Panc1 (cell line): ENCODE data around the gene SH3BGR. TPM values are rescaled to one million over a fixed set of nuclear protein-coding genes. Genes with fewer than 3 reads are reported as not detected.

Source experiments
- ATAC-seq: fragments of 200-7000 bp; cut with Tn5 transposase; 2 replicates; pipeline ENCODE4 v1.9.1; 2020; ENCODE audit warnings: mild to moderate bottlenecking, moderate library complexity
- BruUV-seq: library from RNA; stranded (reverse); fragments of 400-500 nt; replicated peaks from 2 replicates; lab custom pipeline; 2021; lab: Mats Ljungman, UMichigan
- CTCF ChIA-PET: fragments of 300-600 bp; sonication (Branson Sonifier 250); formaldehyde crosslinking; loops from one replicate; lab custom pipeline; 2022; ENCODE audit warnings: antibody characterized with exemption; lab: Charles Lee
- POLR2A ChIA-PET: fragments of 300-600 bp; sonication (Branson Sonifier 250); formaldehyde crosslinking; loops from one replicate; lab custom pipeline; 2022; ENCODE audit warnings: antibody characterized with exemption; lab: Charles Lee
- DNase-seq: peaks from one replicate; pipeline ENCODE4 v3.0.0-alpha.2; 2010; ENCODE audit warnings: low read depth, low spot score
- H3K27ac ChIP-seq: 2 replicates; pipeline ENCODE4 v1.5.1; 2011; ENCODE audit warnings: mild to moderate bottlenecking, low read length, inconsistent platforms
- H3K27me3 ChIP-seq: fragments of 200-500 bp; sonication (Bioruptor generic); 2 replicates; pipeline ENCODE4 v1.6.0; 2014; ENCODE audit warnings: low read length, inconsistent platforms; ENCODE audit not compliant: control insufficient read depth, insufficient read depth
- H3K36me3 ChIP-seq: fragments of 200-500 bp; sonication (Bioruptor generic); 2 replicates; pipeline ENCODE4 v1.5.1; 2014; ENCODE audit warnings: inconsistent platforms, mild to moderate bottlenecking, low read length, moderate library complexity; ENCODE audit not compliant: control insufficient read depth, insufficient read depth
- H3K4me1 ChIP-seq: 2 replicates; pipeline ENCODE4 v1.5.1; 2011; ENCODE audit warnings: inconsistent platforms, mild to moderate bottlenecking, low read length, moderate library complexity; ENCODE audit not compliant: control insufficient read depth, insufficient read depth
- H3K4me3 ChIP-seq, 2 experiments: 2 replicates each; pipeline ENCODE4 v1.5.1; 2011 to 2012; ENCODE audit warnings: low read depth in 2 of 2, low read length in 2 of 2, mild to moderate bottlenecking in 2 of 2, inconsistent platforms in 1 of 2, moderate library complexity in 1 of 2
- H3K9me3 ChIP-seq: fragments of 200-500 bp; sonication (Bioruptor generic); 2 replicates; pipeline ENCODE4 v1.5.1; 2014; ENCODE audit warnings: low read depth, mild to moderate bottlenecking, inconsistent platforms, low read length, moderate library complexity; ENCODE audit not compliant: control insufficient read depth, insufficient read depth
- POLR2AphosphoS5 ChIP-seq: IDR thresholded peaks from 2 replicates; pipeline ENCODE4 v1.6.1; 2012; ENCODE audit warnings: mild to moderate bottlenecking, low read depth, low read length, moderate library complexity
- SIN3A ChIP-seq: IDR thresholded peaks from 2 replicates; pipeline ENCODE4 v1.6.1; 2012; ENCODE audit warnings: low read depth, mild to moderate bottlenecking, low read length, moderate library complexity, borderline replicate concordance; ENCODE audit not compliant: insufficient read depth
- TCF7L2 ChIP-seq: IDR thresholded peaks from 2 replicates; pipeline ENCODE4 v1.6.1; 2011; ENCODE audit warnings: mild to moderate bottlenecking, low read depth, low read length, inconsistent platforms
- in situ Hi-C: cut with HindIII; loops from 2 replicates; pipeline ENCODE4 v1.10.0; 2016; ENCODE audit warnings: low sequenced_read_pairs, low pct_unique_long_range_greater_than_20kb
- intact Hi-C: fragments of 100-400 bp; cut with micrococcal nuclease; formaldehyde crosslinking; loops from one replicate; pipeline ENCODE4 v1.10.0; 2022; ENCODE audit not compliant: unreplicated experiment
- total RNA-seq: library from RNA; stranded (reverse); gene quantifications from one replicate; pipeline ENCODE4 v1.2.1, GENCODE V29; 2021; ENCODE audit not compliant: unreplicated experiment
- TF ChIP-seq, protein P1 (sequence below), 2 experiments: IDR thresholded peaks; 2 replicates each; pipeline ENCODE4 v1.6.1; 2011 to 2012; ENCODE audit warnings: low read depth in 2 of 2, control low read depth in 1 of 2, low read length in 1 of 2, mild to moderate bottlenecking in 1 of 2, moderate library complexity in 1 of 2; ENCODE audit not compliant: insufficient read depth in 1 of 2
- TF ChIP-seq, protein P2 (sequence below): fragments of 450-650 bp; IDR thresholded peaks from 2 replicates; pipeline ENCODE4 v1.5.1; 2017; ENCODE audit warnings: mild to moderate bottlenecking

Gene SH3BGR
- total RNA-seq, 1 experiment from 2014 or later: 1.7 TPM

DNA sequence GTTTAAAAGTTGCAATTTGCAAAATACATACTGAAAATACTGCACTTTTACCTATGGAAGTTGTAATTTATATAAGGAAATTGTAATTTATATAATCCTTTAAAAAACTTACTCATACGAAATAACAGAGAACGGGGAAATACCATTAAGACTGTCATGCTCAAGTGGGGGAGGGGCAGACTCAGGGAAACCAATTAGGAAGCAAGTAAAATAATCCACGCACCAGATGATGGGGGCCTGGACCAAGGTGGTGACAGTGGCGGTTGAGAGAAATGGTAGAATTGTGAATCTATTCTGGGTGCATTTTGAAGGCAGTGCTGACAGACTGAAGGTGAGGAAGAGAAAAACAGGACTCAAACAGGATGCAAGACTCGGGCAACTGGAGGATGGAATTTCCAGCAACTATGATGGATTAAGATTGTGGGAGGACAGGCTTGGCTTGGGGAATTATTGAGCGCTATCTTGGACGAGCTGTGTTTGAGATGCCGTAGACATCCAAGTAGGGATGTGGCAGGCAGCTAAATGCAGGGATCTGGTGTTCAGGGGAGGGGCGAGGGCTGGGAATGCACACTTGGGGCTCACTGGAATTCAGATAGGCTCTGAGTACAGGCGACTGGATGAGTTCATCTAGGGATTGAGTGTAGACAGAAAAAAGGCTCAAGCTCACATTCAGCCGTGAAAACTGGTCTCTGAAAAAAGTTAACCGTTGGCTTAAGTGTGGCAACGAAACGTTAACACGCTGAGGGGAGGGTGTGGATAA is 7.2 kb upstream of the SH3BGR start:
- H3K4me1 ChIP-seq: peaks cover 5% of the 10 kb centered on the region
- intact Hi-C loops: no loop called here
- H3K27ac ChIP-seq: peak overlapping the region; percentile 84
- H3K9me3 ChIP-seq: no peaks in the 10 kb centered on the region
- no peaks in the 10 kb centered on the region; the same call in 1 of the 2 replicates for H3K36me3 ChIP-seq
- TF ChIP-seq, protein P1, sequence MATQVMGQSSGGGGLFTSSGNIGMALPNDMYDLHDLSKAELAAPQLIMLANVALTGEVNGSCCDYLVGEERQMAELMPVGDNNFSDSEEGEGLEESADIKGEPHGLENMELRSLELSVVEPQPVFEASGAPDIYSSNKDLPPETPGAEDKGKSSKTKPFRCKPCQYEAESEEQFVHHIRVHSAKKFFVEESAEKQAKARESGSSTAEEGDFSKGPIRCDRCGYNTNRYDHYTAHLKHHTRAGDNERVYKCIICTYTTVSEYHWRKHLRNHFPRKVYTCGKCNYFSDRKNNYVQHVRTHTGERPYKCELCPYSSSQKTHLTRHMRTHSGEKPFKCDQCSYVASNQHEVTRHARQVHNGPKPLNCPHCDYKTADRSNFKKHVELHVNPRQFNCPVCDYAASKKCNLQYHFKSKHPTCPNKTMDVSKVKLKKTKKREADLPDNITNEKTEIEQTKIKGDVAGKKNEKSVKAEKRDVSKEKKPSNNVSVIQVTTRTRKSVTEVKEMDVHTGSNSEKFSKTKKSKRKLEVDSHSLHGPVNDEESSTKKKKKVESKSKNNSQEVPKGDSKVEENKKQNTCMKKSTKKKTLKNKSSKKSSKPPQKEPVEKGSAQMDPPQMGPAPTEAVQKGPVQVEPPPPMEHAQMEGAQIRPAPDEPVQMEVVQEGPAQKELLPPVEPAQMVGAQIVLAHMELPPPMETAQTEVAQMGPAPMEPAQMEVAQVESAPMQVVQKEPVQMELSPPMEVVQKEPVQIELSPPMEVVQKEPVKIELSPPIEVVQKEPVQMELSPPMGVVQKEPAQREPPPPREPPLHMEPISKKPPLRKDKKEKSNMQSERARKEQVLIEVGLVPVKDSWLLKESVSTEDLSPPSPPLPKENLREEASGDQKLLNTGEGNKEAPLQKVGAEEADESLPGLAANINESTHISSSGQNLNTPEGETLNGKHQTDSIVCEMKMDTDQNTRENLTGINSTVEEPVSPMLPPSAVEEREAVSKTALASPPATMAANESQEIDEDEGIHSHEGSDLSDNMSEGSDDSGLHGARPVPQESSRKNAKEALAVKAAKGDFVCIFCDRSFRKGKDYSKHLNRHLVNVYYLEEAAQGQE (IDR thresholded peaks at IDR 0.05; ENCODE audit: insufficient read depth in 1 of 2, low read depth in 2 of 2, low read length in 1 of 2): no peak
- TF ChIP-seq POLR2AphosphoS5: no peak
- no peak for TF ChIP-seq SIN3A
- TF ChIP-seq, protein P2, sequence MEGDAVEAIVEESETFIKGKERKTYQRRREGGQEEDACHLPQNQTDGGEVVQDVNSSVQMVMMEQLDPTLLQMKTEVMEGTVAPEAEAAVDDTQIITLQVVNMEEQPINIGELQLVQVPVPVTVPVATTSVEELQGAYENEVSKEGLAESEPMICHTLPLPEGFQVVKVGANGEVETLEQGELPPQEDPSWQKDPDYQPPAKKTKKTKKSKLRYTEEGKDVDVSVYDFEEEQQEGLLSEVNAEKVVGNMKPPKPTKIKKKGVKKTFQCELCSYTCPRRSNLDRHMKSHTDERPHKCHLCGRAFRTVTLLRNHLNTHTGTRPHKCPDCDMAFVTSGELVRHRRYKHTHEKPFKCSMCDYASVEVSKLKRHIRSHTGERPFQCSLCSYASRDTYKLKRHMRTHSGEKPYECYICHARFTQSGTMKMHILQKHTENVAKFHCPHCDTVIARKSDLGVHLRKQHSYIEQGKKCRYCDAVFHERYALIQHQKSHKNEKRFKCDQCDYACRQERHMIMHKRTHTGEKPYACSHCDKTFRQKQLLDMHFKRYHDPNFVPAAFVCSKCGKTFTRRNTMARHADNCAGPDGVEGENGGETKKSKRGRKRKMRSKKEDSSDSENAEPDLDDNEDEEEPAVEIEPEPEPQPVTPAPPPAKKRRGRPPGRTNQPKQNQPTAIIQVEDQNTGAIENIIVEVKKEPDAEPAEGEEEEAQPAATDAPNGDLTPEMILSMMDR: no peak
- no peak for TF ChIP-seq TCF7L2
- peak; percentile 4; the same call in 1 of the 2 replicates for ATAC-seq
- DNase-seq: no peak
- ChIA-PET CTCF (interaction anchor here (0.7 kb wide), 1 partner anchor 40 kb away, joined by 3 read pairs; no protein-coding TSS in a partner anchor), POLR2A (no interaction called here)
- H3K27me3 ChIP-seq: no peaks in the 10 kb centered on the region
- in situ Hi-C loops: no loop called here
- no TSS peak for BruUV-seq
- H3K4me3 ChIP-seq: peak overlapping the region; percentile 79 to 87

DNA sequence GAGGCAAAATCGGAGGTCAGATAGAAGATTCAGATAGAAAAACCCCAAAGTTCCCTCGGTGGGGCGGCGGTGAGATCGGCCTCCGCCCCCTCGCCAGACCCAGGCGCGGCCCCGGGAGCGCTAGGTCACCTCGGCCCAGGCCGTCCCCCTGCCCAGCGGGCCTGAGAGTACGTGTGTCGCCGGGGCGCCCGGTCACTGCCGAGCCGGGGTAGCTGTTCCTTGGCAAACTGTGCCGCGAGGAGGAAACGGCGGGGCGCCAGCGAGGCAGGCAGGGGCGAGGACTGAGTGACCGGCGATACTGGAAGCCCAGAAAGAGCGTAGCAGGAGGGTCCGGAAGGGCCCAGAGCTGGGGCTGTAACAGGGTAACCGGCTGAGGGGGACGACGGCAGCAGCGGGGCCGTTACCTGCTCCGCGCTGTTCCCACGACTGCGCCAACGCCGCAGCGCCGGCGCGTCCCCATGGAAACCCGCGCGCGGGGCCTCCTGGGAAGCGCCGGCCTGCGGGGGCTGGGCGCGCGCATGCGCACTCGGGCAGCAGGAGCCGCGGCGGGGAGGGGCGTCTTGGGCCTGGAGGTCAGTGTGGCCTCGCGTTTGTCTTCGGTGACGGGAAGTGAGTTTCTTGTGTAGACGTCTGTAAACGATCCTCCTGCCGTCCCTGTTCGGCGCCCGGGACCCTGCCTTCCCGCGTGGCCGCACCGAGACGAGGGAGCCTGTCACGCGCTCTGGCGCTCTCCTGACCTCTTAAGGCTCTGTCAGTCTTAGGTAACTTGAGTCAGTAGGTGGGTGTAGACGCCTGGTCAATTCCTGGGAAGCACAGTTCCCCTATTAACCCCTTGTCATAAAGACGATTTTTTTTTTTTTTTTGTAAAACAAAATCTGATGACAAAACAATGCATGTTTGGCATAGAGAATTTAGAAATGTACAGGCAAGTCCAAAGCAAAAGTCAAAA is 6.2 kb upstream of the SH3BGR start, which contains the start of gene LCA5L:
TSS of gene LCA5L (minus strand) at position 458 of the 949 bp plus-strand sequence. CDS start 17,285 bp downstream, outside the sequence.
- ChIA-PET CTCF (no interaction called here), POLR2A (no interaction called here)
- BruUV-seq: no TSS peak
- intact Hi-C loops (no loop called here), in situ Hi-C loops (no loop called here)
- ATAC-seq: peak; percentile 95
- peak; percentile 32 for DNase-seq
- no peaks in the 10 kb centered on the region; the same call in 1 of the 2 replicates for H3K36me3 ChIP-seq
- peak; percentile 74 for TF ChIP-seq POLR2AphosphoS5
- TF ChIP-seq, protein P2: peak; percentile 21; the same call in 1 of the 2 replicates
- TF ChIP-seq, protein P1 (IDR thresholded peaks at IDR 0.05; ENCODE audit: insufficient read depth in 1 of 2, low read depth in 2 of 2, low read length in 1 of 2): no peak
- TF ChIP-seq TCF7L2: no peak
- TF ChIP-seq SIN3A: peak; percentile 92; the same call in 1 of the 2 replicates
- H3K9me3 ChIP-seq: no peaks in the 10 kb centered on the region
- H3K27ac ChIP-seq: peak within 1 kb of the TSS; percentile 94
- no peaks in the 10 kb centered on the region for H3K27me3 ChIP-seq
- peaks cover 5% of the 10 kb centered on the region for H3K4me1 ChIP-seq
- H3K4me3 ChIP-seq: peak within 1 kb of the TSS; percentile 79 to 87
